GM18867 (cell line): Measurements from ENCODE around the gene EGR2.
"Not testable (repeated sequence)": the region's sequence is repeated elsewhere in the genome, so short reads cannot be mapped to it uniquely, and the experiment has no call there.

ENCODE experiments used
- ATAC-seq: cut with Tn5 transposase; IDR thresholded peaks from one replicate; pipeline ENCODE4 v1.9.1; 2021; ENCODE audit warnings: mild to moderate bottlenecking, moderate library complexity; ENCODE audit not compliant: unreplicated experiment

EGR2 gene

DNA sequence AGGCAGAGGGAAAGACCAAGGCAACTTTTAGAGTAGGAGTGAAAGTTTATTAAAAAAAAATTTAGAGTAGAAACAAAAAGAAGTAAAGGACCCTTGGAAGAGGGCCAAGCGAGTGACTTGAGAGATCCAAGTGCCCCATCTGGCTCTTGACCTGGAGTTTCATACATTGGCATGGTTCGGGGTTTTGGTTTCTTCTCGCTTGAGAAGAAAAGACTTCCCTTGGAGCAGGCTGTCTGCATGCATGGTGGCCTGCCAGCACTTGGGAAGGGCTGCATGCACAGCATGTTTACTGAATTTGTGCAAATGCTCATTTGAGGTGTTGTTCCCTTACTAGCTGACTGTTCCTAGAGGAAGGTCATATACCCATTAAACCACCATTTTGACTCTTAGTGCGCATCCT lies 20.4 kb downstream of the EGR2 start:
- ATAC-seq, result no peak

DNA sequence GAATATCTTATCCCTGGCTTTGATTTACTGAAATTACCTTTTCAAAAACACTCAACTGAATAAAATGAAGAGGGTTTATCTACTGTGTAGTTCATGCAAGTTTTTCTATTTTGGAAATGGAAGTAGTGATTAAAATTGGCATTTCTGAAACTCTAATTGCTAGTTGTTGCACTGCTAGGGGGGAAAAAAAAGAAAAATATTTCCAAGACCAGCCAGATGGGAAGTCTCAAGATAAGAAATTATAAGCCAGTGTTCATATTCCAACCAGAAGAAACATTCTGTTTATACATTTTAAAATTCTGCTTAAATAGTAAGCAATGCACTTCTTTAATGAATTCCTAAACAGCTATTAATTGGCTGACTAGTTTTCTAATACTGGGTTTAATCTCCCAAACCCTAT lies 21.1 kb downstream of the EGR2 start:
- no peak for ATAC-seq

DNA sequence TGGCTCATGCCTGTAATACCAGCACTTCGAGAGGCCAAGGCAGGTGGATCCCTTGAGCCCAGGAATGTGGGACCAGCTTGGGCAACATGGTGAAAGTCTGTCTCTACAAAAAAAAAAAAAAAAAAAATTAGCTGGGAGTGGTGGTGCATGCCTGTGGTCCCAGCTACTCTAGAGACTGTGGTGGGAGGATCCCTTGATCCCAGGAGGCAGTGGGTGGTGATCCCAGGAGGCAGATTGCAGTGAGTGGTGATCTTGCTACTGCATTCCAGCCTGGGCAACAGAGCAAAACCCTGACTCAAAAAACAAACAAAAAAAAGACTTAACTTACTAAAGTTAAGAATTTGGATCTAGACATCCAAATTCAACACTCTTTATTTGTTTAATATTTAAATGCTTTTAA lies 21.9 kb downstream of the EGR2 start:
- no peak for ATAC-seq

DNA sequence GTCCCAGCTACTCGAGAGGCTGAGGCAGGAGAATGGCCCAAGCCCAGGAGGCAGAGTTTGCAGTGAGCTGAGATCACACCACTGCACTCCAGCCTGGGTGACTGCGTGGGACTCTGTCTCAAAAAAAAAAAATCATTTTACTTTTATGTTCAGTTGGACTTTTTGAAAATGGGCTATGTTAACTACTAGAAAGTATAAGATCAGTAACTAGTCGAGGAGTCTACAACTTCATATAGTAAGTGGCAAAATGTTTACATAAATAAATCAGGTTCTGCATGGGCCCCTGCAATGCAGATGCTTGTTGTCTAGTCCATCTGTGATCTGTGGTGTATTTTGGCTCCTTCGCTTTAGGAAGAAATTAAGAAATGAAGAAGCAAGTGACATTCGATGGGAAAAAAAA lies 23.9 kb downstream of the EGR2 start:
- ATAC-seq, result no peak

DNA sequence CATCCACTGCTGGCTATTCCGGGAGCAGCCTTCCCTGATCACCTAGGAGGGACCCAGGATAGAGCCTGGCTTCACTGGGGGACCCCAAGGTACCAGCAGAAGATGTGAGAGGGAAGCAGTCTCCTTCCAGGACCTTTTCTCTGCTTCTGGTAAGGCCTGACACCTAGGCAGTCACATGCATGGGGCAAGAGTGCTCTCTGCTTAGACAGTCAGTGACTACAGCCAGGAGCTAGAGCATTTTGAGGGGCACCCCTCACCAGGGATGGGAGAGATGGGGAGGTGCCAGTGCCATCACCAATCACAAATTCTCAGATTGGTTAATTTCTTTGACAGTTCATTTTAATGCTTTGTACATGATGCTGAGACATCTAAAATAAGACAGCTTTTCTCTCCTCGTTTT lies 25.6 kb downstream of the EGR2 start:
- no peak for ATAC-seq

DNA sequence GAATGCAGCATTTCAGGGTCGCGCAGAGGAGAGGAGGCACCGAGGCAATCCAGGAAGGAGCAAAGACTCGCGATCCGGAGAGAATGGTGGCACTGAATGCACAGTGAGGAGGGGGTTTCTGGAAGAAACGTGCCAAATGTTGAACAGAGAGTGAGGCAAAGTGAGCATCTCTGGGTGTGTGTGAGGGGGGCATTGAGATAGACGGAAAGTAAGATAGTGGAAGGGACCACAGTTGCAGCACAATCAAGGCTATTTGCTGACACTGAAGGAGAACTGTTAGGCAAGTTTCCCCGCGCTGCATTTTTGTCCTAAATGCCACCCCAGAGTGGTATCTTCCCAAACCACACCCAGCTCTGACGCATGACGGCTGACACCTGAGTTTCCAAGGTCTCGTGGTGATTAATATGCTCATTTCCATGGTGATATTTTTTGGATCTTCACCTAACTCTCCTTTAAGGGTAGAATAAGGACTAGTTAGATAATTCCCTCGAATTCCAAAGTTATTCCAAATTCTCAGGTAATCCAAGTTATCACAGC lies 26.1 kb downstream of the EGR2 start:
- no peak for ATAC-seq

DNA sequence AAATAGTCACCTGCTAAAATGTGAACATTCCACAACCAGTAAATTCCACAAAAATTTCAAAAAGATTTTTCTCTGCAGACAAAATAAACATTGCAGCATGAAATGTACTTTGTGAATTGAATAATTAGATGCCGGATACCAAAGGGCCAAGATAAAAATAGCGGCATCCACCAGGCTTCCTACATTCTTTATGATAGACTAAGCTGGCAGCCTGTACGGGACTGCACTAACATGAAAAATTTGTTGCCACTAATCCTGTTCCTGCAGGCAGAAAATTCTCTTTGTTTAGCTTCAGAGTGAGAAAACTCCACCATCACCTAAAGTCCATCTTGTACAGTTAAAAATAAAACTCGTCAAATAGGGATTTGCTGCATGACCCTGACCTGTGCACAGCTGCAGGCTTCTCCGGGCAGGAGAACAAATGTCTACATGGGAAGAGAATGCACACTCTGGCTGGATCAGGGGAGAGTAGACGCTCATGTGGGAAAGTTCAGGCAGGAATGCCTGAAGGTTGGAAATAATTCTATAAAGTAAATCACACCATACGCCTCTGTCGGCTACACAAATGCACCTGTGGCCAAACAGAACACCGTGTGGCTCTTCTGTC lies 27.2 kb downstream of the EGR2 start:
- no peak for ATAC-seq

DNA sequence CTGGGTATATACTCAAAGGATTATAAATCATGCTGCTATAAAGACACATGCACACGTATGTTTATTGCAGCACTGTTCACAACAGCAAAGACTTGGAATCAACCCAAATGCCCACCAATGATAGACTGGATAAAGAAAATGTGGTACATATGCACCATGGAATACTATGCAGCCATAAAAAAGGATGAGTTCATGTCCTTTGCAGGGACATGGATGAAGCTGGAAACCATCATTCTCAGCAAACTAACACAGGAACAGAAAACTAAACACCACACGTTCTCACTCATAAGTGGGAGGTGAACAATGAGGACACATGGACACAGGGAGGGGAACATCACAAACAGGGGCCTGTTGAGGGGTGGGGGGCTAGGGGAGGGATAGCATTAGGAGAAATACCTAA lies 27.9 kb downstream of the EGR2 start:
- ATAC-seq, result not testable (repeated sequence)

DNA sequence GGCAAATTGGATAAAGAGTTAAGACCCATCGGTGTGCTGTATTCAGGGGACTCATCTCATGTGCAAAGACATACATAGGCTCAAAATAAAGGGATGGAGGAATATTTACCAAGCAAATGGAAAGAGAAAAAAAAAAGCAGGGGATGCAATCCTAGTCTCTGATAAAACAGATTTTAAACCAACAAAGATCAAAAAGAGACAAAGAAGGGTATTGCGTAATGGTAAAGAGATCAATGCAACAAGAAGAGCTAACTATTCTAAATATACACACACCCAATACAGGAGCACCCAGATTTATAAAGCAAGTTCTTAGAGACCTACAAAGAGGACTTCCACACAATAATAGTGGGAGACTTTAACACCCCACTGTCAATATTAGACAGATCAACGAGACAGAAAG lies 31.6 kb downstream of the EGR2 start:
- ATAC-seq, result not testable (repeated sequence)

DNA sequence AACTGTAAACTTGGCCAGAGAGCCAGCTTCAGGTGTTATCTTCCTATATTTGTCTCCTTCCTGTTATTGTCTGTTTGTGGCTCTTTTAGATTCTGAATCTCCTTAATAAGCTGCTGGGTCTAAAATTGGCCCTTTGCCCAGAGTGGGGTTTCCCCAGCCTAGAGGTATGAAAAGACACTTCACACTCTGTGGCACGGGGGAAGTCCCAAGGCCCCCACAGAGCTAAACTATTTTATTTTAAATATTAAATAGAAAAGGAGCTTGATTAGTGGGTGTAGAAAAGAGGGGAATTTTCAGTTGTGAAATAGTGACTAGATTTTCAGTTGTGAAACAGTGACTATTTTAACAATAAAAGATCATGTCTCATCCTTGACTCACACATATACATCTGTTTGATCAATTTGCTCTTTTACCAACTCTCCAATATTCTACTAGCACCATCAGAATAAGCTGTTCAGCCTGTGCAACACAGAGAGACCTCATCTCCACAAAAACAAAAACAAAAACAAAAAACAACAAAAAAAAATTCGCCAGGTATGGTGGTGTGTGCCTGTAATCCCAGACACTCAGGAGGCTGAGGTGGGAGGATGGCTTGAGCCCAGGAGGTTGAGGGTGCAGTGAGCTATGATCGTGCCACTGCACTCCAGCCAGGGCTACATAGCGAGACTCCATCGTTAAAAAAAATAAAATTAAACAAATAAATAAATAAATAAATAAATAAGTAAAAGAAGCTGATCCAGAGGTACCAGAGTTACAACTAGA lies 36.5 kb downstream of the EGR2 start:
- ATAC-seq, result peak; percentile 95

DNA sequence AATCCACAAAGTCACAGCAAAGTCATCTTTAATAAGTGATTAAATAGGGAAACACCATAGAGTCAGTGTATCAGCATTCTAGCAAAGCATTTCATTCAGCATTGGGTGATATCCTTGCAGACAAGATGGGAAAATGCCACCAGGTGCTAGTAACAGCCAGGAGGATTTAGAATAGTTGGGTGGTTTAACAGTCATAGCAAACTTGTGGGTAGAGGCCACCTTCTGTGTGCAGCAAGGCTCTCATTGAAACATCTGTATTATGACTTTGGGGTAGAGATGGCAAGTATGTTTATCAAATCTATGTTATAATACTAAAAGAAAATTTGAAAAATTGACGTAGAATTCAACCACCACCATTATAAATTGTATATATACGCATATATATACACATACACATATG lies 38.0 kb downstream of the EGR2 start:
- peak; percentile 38 for ATAC-seq

DNA sequence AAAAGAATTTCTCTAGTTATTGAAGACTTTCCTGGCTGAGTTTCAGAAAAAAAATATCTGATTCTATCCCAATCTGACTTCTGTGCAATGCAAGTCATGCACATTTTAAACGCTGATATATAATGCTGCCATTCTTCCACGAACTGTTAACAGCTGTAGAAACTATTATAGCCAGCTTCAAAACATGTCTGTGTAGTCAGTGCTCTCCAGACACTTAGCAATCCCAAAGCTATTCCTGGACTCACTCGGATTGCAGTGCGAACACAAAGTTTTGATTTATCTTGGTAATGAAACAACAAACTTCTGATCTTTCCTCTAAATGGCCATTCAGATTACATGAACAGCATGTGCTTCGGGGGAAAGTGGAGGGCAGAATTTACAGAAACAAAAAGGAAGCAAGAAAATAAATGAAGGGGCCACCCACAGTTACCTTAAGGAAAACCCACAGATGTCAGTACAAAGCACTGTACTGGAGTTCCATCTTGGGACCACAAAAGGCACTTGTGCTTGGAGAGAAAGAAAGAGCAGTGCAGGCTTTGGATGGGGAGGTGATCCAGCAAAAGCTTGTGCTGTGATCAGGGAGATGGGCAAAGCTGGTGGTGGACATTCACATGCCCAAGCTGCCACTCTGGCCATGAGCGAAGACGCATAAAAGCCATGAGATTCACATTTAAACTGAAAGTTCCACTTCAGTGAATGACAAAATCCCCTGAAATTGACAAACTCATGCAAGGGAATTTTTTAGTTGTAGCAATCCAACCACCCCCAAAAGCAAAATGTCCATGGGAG lies 43.8 kb downstream of the EGR2 start:
- ATAC-seq, result no peak

DNA sequence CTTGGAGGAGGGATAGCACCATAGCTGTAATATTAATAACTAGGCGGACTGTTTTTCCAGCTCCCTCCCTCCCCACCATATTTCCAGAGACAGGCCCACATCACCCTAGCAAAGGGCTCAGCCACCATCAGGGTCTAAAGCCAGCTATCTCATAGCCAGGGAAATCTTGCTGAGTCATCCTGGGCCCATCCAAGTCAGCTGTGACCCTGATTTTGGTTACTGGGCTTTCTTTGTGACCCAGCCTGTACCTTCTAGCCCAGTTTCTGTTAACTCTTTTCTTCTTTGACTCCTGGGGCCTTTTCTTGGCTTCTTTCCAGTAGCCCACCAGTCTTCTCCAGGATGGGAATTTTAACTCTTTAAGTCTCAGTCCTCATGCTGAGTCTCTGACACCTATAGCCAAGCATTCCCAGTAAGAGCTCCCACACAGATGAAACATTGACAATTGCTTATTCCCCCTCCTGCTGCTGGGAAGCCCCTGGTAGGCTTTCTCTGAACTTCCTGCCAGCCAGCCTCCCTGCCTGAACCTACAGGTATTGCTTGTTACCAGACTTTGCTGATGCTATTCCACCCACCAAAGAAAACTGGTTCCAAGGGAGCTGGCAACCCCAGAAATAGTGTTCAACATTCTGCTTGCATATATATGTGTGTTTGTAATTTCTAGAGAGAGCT lies 46.5 kb downstream of the EGR2 start:
- peak; percentile 66 for ATAC-seq

DNA sequence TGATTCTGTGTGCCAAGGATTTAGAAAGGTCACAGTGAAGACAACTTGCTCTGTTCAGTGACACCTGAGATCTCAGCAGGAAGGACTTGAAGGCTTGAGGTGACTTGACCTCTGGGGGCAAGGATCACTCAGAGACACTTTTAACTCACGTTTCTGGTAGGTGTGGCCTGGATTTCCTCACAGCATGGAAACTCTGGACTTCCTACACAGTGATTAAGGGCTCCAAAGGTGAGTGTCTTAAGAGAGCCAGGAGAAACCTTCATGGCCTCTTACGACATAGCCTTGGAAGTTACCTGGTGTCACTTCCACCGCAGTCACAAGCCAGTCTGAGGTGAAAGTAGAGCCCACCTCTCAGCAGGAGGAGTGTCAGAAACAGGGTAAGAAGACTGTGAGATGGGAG lies 49.8 kb downstream of the EGR2 start:
- no peak for ATAC-seq

DNA sequence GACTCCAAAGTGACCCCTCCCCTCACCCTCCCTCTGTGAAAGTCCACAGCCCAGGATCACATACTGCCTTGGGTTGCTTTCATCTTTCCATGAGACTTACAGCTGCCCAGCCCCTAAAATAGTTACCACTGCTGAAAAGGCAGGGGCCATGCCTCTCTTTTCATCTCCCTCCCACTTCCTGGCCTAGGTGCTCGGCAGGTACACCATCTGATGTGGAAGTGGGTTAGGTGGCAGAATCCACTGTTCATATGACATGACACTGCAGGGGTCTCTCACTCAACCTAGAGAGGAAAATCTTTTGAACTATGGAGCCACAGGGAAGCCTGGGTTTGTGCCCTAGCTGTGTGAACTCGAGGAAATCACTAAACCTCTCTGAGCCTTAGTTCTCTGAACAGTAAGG lies 50.4 kb downstream of the EGR2 start:
- ATAC-seq, result no peak

DNA sequence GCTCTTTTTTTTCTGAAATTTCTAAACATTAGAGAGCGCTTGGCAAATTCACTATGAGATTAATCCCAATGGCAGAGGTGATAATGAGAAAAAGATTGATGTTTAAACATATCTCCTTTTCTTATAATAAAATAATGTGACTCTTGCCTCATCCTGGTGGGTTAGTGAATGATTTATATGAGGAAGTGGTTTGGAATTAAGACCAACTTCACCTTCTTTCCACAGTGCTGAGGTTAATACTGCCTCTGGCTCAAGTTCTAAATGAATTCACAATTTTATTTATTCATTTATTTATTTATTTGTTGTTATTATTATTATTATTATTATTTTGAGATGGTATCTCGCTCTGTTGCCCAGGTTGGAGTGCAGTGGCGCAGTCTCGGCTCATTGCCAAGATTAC lies 52.2 kb downstream of the EGR2 start:
- no peak for ATAC-seq

DNA sequence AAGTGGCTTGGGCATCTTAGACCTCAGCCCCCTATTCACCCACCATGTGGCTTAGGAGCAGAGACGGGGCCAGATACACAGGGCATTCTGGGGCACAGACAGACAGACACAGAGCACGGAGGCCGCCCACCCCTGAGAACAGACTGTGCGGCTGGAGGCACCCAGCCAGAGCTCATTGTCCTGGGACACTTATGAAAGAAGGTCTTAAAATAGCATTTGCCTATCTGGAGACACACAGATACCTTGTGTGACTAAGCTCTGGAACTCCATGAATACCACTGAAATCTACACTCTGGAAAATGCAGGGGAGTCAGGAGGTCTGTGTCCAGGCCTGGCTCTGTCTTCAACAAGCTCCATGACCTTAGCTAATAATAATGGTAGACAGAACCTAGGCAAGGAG lies 53.0 kb downstream of the EGR2 start:
- ATAC-seq, result no peak
